GM06990 (cell line): ENCODE results near the gene CHST11.
"Not testable (repeated sequence)": the region's sequence is repeated elsewhere in the genome, so short reads cannot be mapped to it uniquely, and the experiment has no call there.

Experiments used
- DNase-seq: peaks from one replicate; pipeline ENCODE4 v3.0.0-alpha.2; 2011; ENCODE audit not compliant: insufficient read length; ENCODE audit errors: extremely low read depth
- H3K27me3 ChIP-seq: replicated peaks from 2 replicates; pipeline ENCODE4 v1.6.0; 2011; ENCODE audit warnings: low read length; ENCODE audit not compliant: control insufficient read depth, insufficient read depth
- H3K36me3 ChIP-seq: 2 replicates; pipeline ENCODE4 v1.5.1; 2011; ENCODE audit warnings: low read length; ENCODE audit not compliant: control insufficient read depth, insufficient read depth
- H3K4me3 ChIP-seq: replicated peaks from 2 replicates; pipeline ENCODE4 v1.5.1; 2011; ENCODE audit warnings: low read depth, mild to moderate bottlenecking, control low read depth, low read length
- CTCF ChIP-seq: IDR thresholded peaks from 2 replicates; pipeline ENCODE4 v1.5.1; 2011; ENCODE audit warnings: low read length, control low read depth, mild to moderate bottlenecking, inconsistent platforms; ENCODE audit not compliant: insufficient read depth, poor library complexity, severe bottlenecking

CHST11 gene

GRCh38 chr12:104526751-104527150 is 70.0 kb downstream of the CHST11 start:
- H3K27me3 ChIP-seq, result no peaks in the 10 kb centered on the region
- TF ChIP-seq CTCF, result no peak
- no peak overlapping the region for H3K4me3 ChIP-seq
- DNase-seq, result no peak
- no peaks in the 10 kb centered on the region for H3K36me3 ChIP-seq

GRCh38 chr12:104527653-104528052 is 70.9 kb downstream of the CHST11 start:
- H3K27me3 ChIP-seq, DNase-seq, H3K4me3 ChIP-seq, H3K36me3 ChIP-seq: not testable (repeated sequence)

- H3K27me3 ChIP-seq, result no peaks in the 10 kb centered on the region
- no peak for DNase-seq
- no peaks in the 10 kb centered on the region for H3K36me3 ChIP-seq
- no peak overlapping the region for H3K4me3 ChIP-seq
- TF ChIP-seq CTCF, result no peak
Measured at GRCh38 chr12:104529130-104529874, 72.6 kb downstream of the CHST11 start.

GRCh38 chr12:104532636-104533035 is 75.9 kb downstream of the CHST11 start:
- TF ChIP-seq CTCF, result no peak
- DNase-seq, result no peak
- H3K36me3 ChIP-seq, result no peaks in the 10 kb centered on the region; the same call in 1 of the 2 replicates
- H3K27me3 ChIP-seq, result no peaks in the 10 kb centered on the region
- no peak overlapping the region for H3K4me3 ChIP-seq

- Histone ChIP-seq H3K36me3 (no peaks in the 10 kb centered on the region; the same call in 1 of the 2 replicates), H3K27me3 (no peaks in the 10 kb centered on the region), H3K4me3 (no peak overlapping the region)
- no peak for DNase-seq
- TF ChIP-seq CTCF, result no peak
Measured at GRCh38 chr12:104533134-104533533, 76.4 kb downstream of the CHST11 start.

- no peak overlapping the region for H3K4me3 ChIP-seq
- H3K27me3 ChIP-seq, result no peaks in the 10 kb centered on the region
- no peak for DNase-seq
- no peak for TF ChIP-seq CTCF
- H3K36me3 ChIP-seq, result no peaks in the 10 kb centered on the region; the same call in 1 of the 2 replicates
Measured at GRCh38 chr12:104534162-104534856, 77.6 kb downstream of the CHST11 start.
